K562 (cell line): ENCODE measurements around the gene DPEP1. TPM values are rescaled to one million over a fixed set of nuclear protein-coding genes. Genes with fewer than 3 reads are reported as not detected.

ENCODE experiments used
- BHLHE40 ChIP-seq: IDR thresholded peaks from 2 replicates; pipeline ENCODE4 v1.6.1; 2011; ENCODE audit warnings: low read length, improper control_type of control experiment
- CBFA2T2 ChIP-seq: fragments of 450-650 bp; conservative IDR thresholded peaks from 2 replicates; pipeline ENCODE4 v1.6.1; 2017; ENCODE audit warnings: mild to moderate bottlenecking
- CREM ChIP-seq: IDR thresholded peaks from 2 replicates; pipeline ENCODE4 v1.6.1; 2014; ENCODE audit warnings: antibody characterized with exemption, low read depth
- FOXP4 ChIP-seq: sonication (generic); formaldehyde crosslinking; IDR thresholded peaks from 2 replicates; pipeline ENCODE4 v1.8.0; 2022; ENCODE audit warnings: mild to moderate bottlenecking, missing genetic modification reagents, borderline replicate concordance
- HLTF ChIP-seq: fragments of 450-650 bp; IDR thresholded peaks from 2 replicates; pipeline ENCODE4 v1.6.1; 2016
- L3MBTL2 ChIP-seq: fragments of 450-650 bp; IDR thresholded peaks from 2 replicates; pipeline ENCODE4 v1.6.1; 2016; ENCODE audit warnings: mild to moderate bottlenecking, moderate library complexity
- MAFK ChIP-seq: IDR thresholded peaks from 2 replicates; pipeline ENCODE4 v1.6.1; 2011; ENCODE audit warnings: low read length, improper control_type of control experiment
- MECOM ChIP-seq: fragments of 250-450 bp; sonication (Bioruptor Pico); IDR thresholded peaks from 2 replicates; pipeline ENCODE4 v1.8.0; 2022; ENCODE audit warnings: inconsistent platforms
- PHB2 ChIP-seq: fragments of 450-650 bp; IDR thresholded peaks from 2 replicates; pipeline ENCODE4 v1.6.1; 2017; ENCODE audit warnings: low read depth
- POLR3A ChIP-seq: IDR thresholded peaks from 2 replicates; pipeline ENCODE4 v1.6.1; 2011; ENCODE audit warnings: borderline replicate concordance, mild to moderate bottlenecking, moderate library complexity; ENCODE audit not compliant: insufficient read length, insufficient read depth; ENCODE audit errors: extremely low read depth
- POU5F1 ChIP-seq: fragments of 150-350 bp; IDR thresholded peaks from 2 replicates; pipeline ENCODE4 v1.6.1; 2014; ENCODE audit warnings: borderline replicate concordance, low read length, low read depth, mild to moderate bottlenecking; ENCODE audit not compliant: partially characterized antibody
- RBM17 ChIP-seq: fragments of 200-400 bp; formaldehyde crosslinking; IDR thresholded peaks from 2 replicates; pipeline ENCODE4 v1.6.1; 2017; ENCODE audit warnings: low read depth, mild to moderate bottlenecking, low read length, borderline replicate concordance
- RFX5 ChIP-seq: IDR thresholded peaks from 2 replicates; pipeline ENCODE4 v1.6.1; 2011; ENCODE audit warnings: low read depth, mild to moderate bottlenecking, improper control_type of control experiment, low read length
- SAFB ChIP-seq: fragments of 200-400 bp; formaldehyde crosslinking; IDR thresholded peaks from 2 replicates; pipeline ENCODE4 v1.6.1; 2017; ENCODE audit warnings: low read depth, low read length, borderline replicate concordance
- SAP30 ChIP-seq: fragments of 200-600 bp; sonication (generic); IDR thresholded peaks from 2 replicates; pipeline ENCODE4 v1.6.1; 2012; ENCODE audit warnings: borderline replicate concordance, low read depth, mild to moderate bottlenecking, moderate library complexity, low read length, control low read depth, inconsistent platforms; ENCODE audit not compliant: insufficient read depth, poor library complexity, severe bottlenecking
- SIRT6 ChIP-seq: IDR thresholded peaks from one replicate; pipeline ENCODE4 v1.6.1; 2012; ENCODE audit warnings: low read depth, mild to moderate bottlenecking, control low read depth, inconsistent platforms, low read length, moderate library complexity
- SMAD3 ChIP-seq: fragments of 450-650 bp; formaldehyde crosslinking; conservative IDR thresholded peaks from 2 replicates; pipeline ENCODE4 v1.4.0; 2020; ENCODE audit warnings: mild to moderate bottlenecking
- SNAPC5 ChIP-seq: fragments of 250-450 bp; sonication (Bioruptor Pico); IDR thresholded peaks from 2 replicates; pipeline ENCODE4 v1.8.0; 2021; ENCODE audit warnings: moderate library complexity, mild to moderate bottlenecking, inconsistent platforms
- TAF15 ChIP-seq: fragments of 200-400 bp; formaldehyde crosslinking; IDR thresholded peaks from 2 replicates; pipeline ENCODE4 v1.6.1; 2017; ENCODE audit warnings: mild to moderate bottlenecking, low read depth, low read length, moderate library complexity
- TARDBP ChIP-seq: fragments of 450-650 bp; IDR thresholded peaks from 2 replicates; pipeline ENCODE4 v1.6.1; 2016
- ZFP36 ChIP-seq: fragments of 150-350 bp; IDR thresholded peaks from 2 replicates; pipeline ENCODE4 v1.6.1; 2018; ENCODE audit warnings: low read length, low read depth; ENCODE audit not compliant: partially characterized antibody
- ZNF134 ChIP-seq: fragments of 250-450 bp; sonication (Bioruptor Pico); conservative IDR thresholded peaks from 2 replicates; pipeline ENCODE4 v1.4.0; 2020
- ZNF586 ChIP-seq: fragments of 450-650 bp; formaldehyde crosslinking; conservative IDR thresholded peaks from 2 replicates; pipeline ENCODE4 v1.4.0; 2020; ENCODE audit warnings: mild to moderate bottlenecking, moderate library complexity
- ZNF75A ChIP-seq: fragments of 450-650 bp; formaldehyde crosslinking; IDR thresholded peaks from 2 replicates; pipeline ENCODE4 v1.4.0; 2020; ENCODE audit warnings: mild to moderate bottlenecking
- polyA plus RNA-seq, 8 experiments: library from polyadenylated mRNA; depleted of rRNA in 4 of 8; stranded (reverse) in 5 of 8; unstranded in 3 of 8; fragments of >200 nt; fragmentation: Nextera tagmentation in 2 of 8; fragmentation: Illumina TruSeq in 1 of 8; extraction: Ambion mirVana in 2 of 8; extraction: Trizol in 1 of 8; gene quantifications; 2 replicates each; pipeline versions ENCODE4 v1.2.1 to v1.2.3, GENCODE V29; 2011 to 2014; ENCODE audit warnings: inconsistent platforms in 1 of 8, missing spikeins in 1 of 8
- total RNA-seq, 7 experiments: library from RNA; depleted of rRNA in 6 of 7; stranded (reverse); fragments of >200 nt in 6 of 7; fragmentation: Illumina TruSeq in 2 of 7; extraction: Trizol in 2 of 7; gene quantifications; 2 replicates each; pipeline versions ENCODE4 v1.2.1 to v1.2.3, GENCODE V29; 2011 to 2021; ENCODE audit warnings: low replicate concordance in 1 of 7

Gene DPEP1
- total and polyA plus RNA-seq, 9 of the 15 experiments (the other 6 are each of a cell fraction or from before 2014, with no cell fraction given) = 0.14 to 0.31 (median 0.20) TPM; not detected in 6

GRCh38 chr16:89574681-89575246 lies 38.7 kb upstream of the DPEP1 start (continued):
- TF ChIP-seq FOXP4 (CRISPR knock-in tag) = peak; percentile 68; the same call in 1 of the 2 replicates
- TF ChIP-seq ZNF75A (CRISPR knock-in tag) = no peak
- TF ChIP-seq PHB2 = no peak
- peak; percentile 57; the same call in 1 of the 2 replicates for TF ChIP-seq BHLHE40
- peak; percentile 88 for TF ChIP-seq TARDBP
- no peak for TF ChIP-seq SIRT6
- no peak for TF ChIP-seq SNAPC5 (CRISPR knock-in tag)
- TF ChIP-seq CBFA2T2 = no peak
- no peak for TF ChIP-seq POLR3A
- no peak for TF ChIP-seq TAF15
- no peak for TF ChIP-seq HLTF
- peak; percentile 65 for TF ChIP-seq L3MBTL2
- TF ChIP-seq CREM = peak; percentile 59; the same call in 1 of the 2 replicates
- TF ChIP-seq ZFP36 = peak; percentile 30
- TF ChIP-seq SAFB = 0 out of 2 replicates have a peak, but pooled peaks have one; percentile 35
- TF ChIP-seq ZNF586 (CRISPR knock-in tag) = no peak
- no peak for TF ChIP-seq MECOM
- TF ChIP-seq MAFK = no peak
- TF ChIP-seq SAP30 = no peak
- TF ChIP-seq ZNF134 (CRISPR knock-in tag) = no peak
- TF ChIP-seq SMAD3 (CRISPR knock-in tag) = no peak
- no peak for TF ChIP-seq RFX5
- TF ChIP-seq POU5F1 = no peak
- no peak for TF ChIP-seq RBM17
